H1 (cell line): ENCODE results near the gene C1QTNF7. TPM values are rescaled to one million over a fixed set of nuclear protein-coding genes. Genes with fewer than 3 reads are reported as not detected.

Experiments
- CTCF ChIA-PET: fragments of 300-600 bp; sonication (Branson Sonifier 250); formaldehyde crosslinking; loops from one replicate; lab custom pipeline; 2021; ENCODE audit not compliant: partially characterized antibody; lab: Charles Lee
- POLR2A ChIA-PET: fragments of 300-600 bp; sonication (Branson Sonifier 250); formaldehyde crosslinking; loops from one replicate; lab custom pipeline; 2021; ENCODE audit warnings: inconsistent platforms; ENCODE audit not compliant: partially characterized antibody; lab: Charles Lee
- DNase-seq, 2 experiments: peaks; one replicate each; pipeline versions ENCODE4 v3.0.0 to v3.0.0-alpha.2; 2010 to 2022; ENCODE audit warnings: low spot score in 2 of 2, low read depth in 1 of 2, mixed read lengths in 1 of 2
- FAIRE-seq: peaks from 2 replicates; lab custom pipeline; 2011; peaks lifted over from hg19 to GRCh38; lab: Jason Lieb, UNC
- H2AFZ ChIP-seq: 2 replicates; pipeline ENCODE4 v1.8.1; 2012; ENCODE audit warnings: low read length, inconsistent platforms
- H2AK5ac ChIP-seq: 2 replicates; pipeline ENCODE4 v1.6.1; 2013; ENCODE audit warnings: low read depth, low read length
- H2BK120ac ChIP-seq: replicated peaks from 2 replicates; pipeline ENCODE3; 2013; ENCODE audit warnings: low read depth, low read length, inconsistent platforms
- H2BK12ac ChIP-seq: 2 replicates; pipeline ENCODE4 v1.6.1; 2013; ENCODE audit warnings: low read depth, low read length
- H2BK15ac ChIP-seq: 2 replicates; pipeline ENCODE4 v1.6.1; 2013; ENCODE audit warnings: low read length
- H2BK20ac ChIP-seq: 2 replicates; pipeline ENCODE4 v1.6.1; 2013; ENCODE audit warnings: low read length
- H2BK5ac ChIP-seq: 2 replicates; pipeline ENCODE4 v1.6.1; 2013; ENCODE audit warnings: low read depth, low read length
- H3K14ac ChIP-seq: 2 replicates; pipeline ENCODE4 v1.6.1; 2013; ENCODE audit warnings: inconsistent platforms; ENCODE audit not compliant: insufficient read length
- H3K18ac ChIP-seq: 2 replicates; pipeline ENCODE4 v1.6.1; 2013; ENCODE audit warnings: low read length; ENCODE audit errors: extremely low read depth
- H3K23ac ChIP-seq: 2 replicates; pipeline ENCODE4 v1.6.1; 2013; ENCODE audit warnings: inconsistent platforms; ENCODE audit not compliant: insufficient read length
- H3K23me2 ChIP-seq: 2 replicates; pipeline ENCODE4 v1.6.1; 2013; ENCODE audit warnings: low read depth, low read length
- H3K27ac ChIP-seq: 2 replicates; pipeline ENCODE4 v1.6.1; 2011; ENCODE audit warnings: low read depth, low read length, inconsistent platforms
- H3K27me3 ChIP-seq, 4 experiments: replicated peaks in 1 of 4; 1 replicate in 1 of 4; 2 replicates in 3 of 4; pipeline versions ENCODE4 v1.6.1 to v1.8.1; 2011 to 2013; ENCODE audit warnings: low read length in 3 of 4, mild to moderate bottlenecking in 3 of 4, inconsistent platforms in 2 of 4, mixed read lengths in 2 of 4, moderate library complexity in 1 of 4; ENCODE audit not compliant: control insufficient read depth in 3 of 4, insufficient read depth in 3 of 4; ENCODE audit errors: extremely low read depth in 1 of 4
- H3K36me3 ChIP-seq, 4 experiments: 2 replicates each; pipeline versions ENCODE4 v1.6.1 to v1.8.1; 2011 to 2013; ENCODE audit warnings: mild to moderate bottlenecking in 4 of 4, low read length in 3 of 4, moderate library complexity in 2 of 4, control low read depth in 1 of 4, inconsistent platforms in 1 of 4; ENCODE audit not compliant: insufficient read depth in 4 of 4, control insufficient read depth in 2 of 4
- H3K4ac ChIP-seq: replicated peaks from 2 replicates; pipeline ENCODE3; 2013; ENCODE audit warnings: low read length, low read depth, mixed read lengths, inconsistent platforms; ENCODE audit not compliant: insufficient read length
- H3K4me1 ChIP-seq, 4 experiments: replicated peaks in 1 of 4; 1 replicate in 1 of 4; 2 replicates in 3 of 4; pipeline versions ENCODE4 v1.6.1 to v1.8.1; 2011 to 2013; ENCODE audit warnings: low read length in 3 of 4, inconsistent platforms in 2 of 4, mixed read lengths in 1 of 4; ENCODE audit not compliant: insufficient read depth in 4 of 4, control insufficient read depth in 3 of 4
- H3K4me2 ChIP-seq, 2 experiments: 2 replicates each; pipeline versions ENCODE4 v1.6.1 to v1.8.1; 2011 to 2013; ENCODE audit warnings: low read depth in 2 of 2, low read length in 2 of 2, control low read depth in 1 of 2, inconsistent platforms in 1 of 2, mild to moderate bottlenecking in 1 of 2; ENCODE audit not compliant: insufficient read depth in 1 of 2
- H3K4me3 ChIP-seq, 4 experiments: fragments of 200-600, 300-600 bp in 1 of 4; sonication (generic), shearing (Covaris generic), sonication (Bioruptor Twin) in 1 of 4; 2 replicates each; pipeline versions ENCODE4 v1.5.1 to v1.8.1; 2011 to 2016; ENCODE audit warnings: low read length in 4 of 4, low read depth in 3 of 4, control low read depth in 2 of 4, inconsistent platforms in 2 of 4, mild to moderate bottlenecking in 2 of 4, mixed read lengths in 1 of 4, moderate library complexity in 1 of 4; ENCODE audit not compliant: insufficient read depth in 2 of 4; ENCODE audit errors: extremely low read depth in 1 of 4
- H3K56ac ChIP-seq: replicated peaks from 2 replicates; pipeline ENCODE3; 2013; ENCODE audit warnings: low read depth, mild to moderate bottlenecking, mixed read lengths, low read length, inconsistent platforms; ENCODE audit not compliant: insufficient read length
- H3K79me1 ChIP-seq: 2 replicates; pipeline ENCODE4 v1.6.1; 2013; ENCODE audit warnings: low read depth, low read length, control low read depth
- H3K79me2 ChIP-seq, 2 experiments: 2 replicates each; pipeline versions ENCODE4 v1.6.1 to v1.8.1; 2012 to 2013; ENCODE audit warnings: low read length in 2 of 2, mild to moderate bottlenecking in 2 of 2, inconsistent platforms in 1 of 2; ENCODE audit not compliant: insufficient read depth in 2 of 2, control insufficient read depth in 1 of 2
- H3K9ac ChIP-seq, 4 experiments: replicated peaks in 1 of 4; 1 replicate in 1 of 4; 2 replicates in 3 of 4; pipeline versions ENCODE4 v1.6.1 to v1.8.1; 2011 to 2013; ENCODE audit warnings: low read depth in 3 of 4, low read length in 3 of 4, control low read depth in 2 of 4, mild to moderate bottlenecking in 2 of 4, moderate library complexity in 2 of 4, inconsistent platforms in 1 of 4; ENCODE audit errors: extremely low read depth in 1 of 4
- H3K9me3 ChIP-seq, 2 experiments: 2 replicates each; pipeline versions ENCODE4 v1.6.1 to v1.8.1; 2012 to 2013; ENCODE audit warnings: mild to moderate bottlenecking in 2 of 2, moderate library complexity in 2 of 2, control low read depth in 1 of 2, inconsistent platforms in 1 of 2, low read depth in 1 of 2, low read length in 1 of 2, mixed read lengths in 1 of 2; ENCODE audit not compliant: insufficient read depth in 2 of 2
- H4K20me1 ChIP-seq, 2 experiments: replicated peaks in 1 of 2; 2 replicates each; pipeline versions ENCODE3 to v1.8.1; 2011 to 2013; ENCODE audit warnings: inconsistent platforms in 2 of 2, low read length in 2 of 2, mild to moderate bottlenecking in 1 of 2; ENCODE audit not compliant: insufficient read depth in 2 of 2, control insufficient read depth in 1 of 2
- H4K5ac ChIP-seq: 2 replicates; pipeline ENCODE4 v1.6.1; 2013; ENCODE audit warnings: low read length, low read depth, mixed read lengths, inconsistent platforms; ENCODE audit not compliant: insufficient read length
- H4K8ac ChIP-seq: 2 replicates; pipeline ENCODE4 v1.8.0; 2013; ENCODE audit warnings: mild to moderate bottlenecking, moderate library complexity, low read length, inconsistent platforms; ENCODE audit not compliant: insufficient read depth; ENCODE audit errors: extremely low read depth
- H4K91ac ChIP-seq: replicated peaks from 2 replicates; pipeline ENCODE3; 2013; ENCODE audit warnings: low read length, mixed read lengths, inconsistent platforms; ENCODE audit not compliant: insufficient read length
- GTF2F1 ChIP-seq: IDR thresholded peaks from 2 replicates; pipeline ENCODE4 v1.6.1; 2012; ENCODE audit warnings: low read depth, low read length, improper control_type of control experiment, borderline replicate concordance
- NRF1 ChIP-seq: IDR thresholded peaks from 2 replicates; pipeline ENCODE4 v1.6.1; 2011; ENCODE audit warnings: mild to moderate bottlenecking, low read depth, low read length, improper control_type of control experiment
- WGBS, 2 experiments: shearing (Covaris generic) in 1 of 2; methylation state at CpG; one replicate each; pipeline versions ENCODE4 v1.1.6 to v1.1.7; 2013 to 2015; ENCODE audit warnings: low lambda C conversion rate in 2 of 2, mixed read lengths in 2 of 2, inconsistent platforms in 1 of 2, low coverage in 1 of 2, missing lambda C conversion rate in 1 of 2; ENCODE audit not compliant: insufficient replicate concordance in 2 of 2, insufficient coverage in 1 of 2, insufficient read length in 1 of 2; ENCODE audit errors: extremely low coverage in 1 of 2, missing lambda C conversion rate in 1 of 2; 5-methylcytosine and 5-hydroxymethylcytosine counted together
- polyA plus RNA-seq, 7 experiments: library from polyadenylated mRNA; depleted of rRNA in 3 of 7; stranded (reverse) in 5 of 7; unstranded in 2 of 7; fragments of >200 nt in 5 of 7; fragments of 200-250 nt in 2 of 7; gene quantifications; 1 replicate in 5 of 7; 2 replicates in 1 of 7; 4 replicates in 1 of 7; pipeline versions ENCODE4 v1.2.1 to v1.2.3, GENCODE V29; 2011 to 2013; ENCODE audit warnings: missing spikeins in 2 of 7, mixed read lengths in 2 of 7
- total RNA-seq: library from RNA; stranded (reverse); fragmentation: NEBNext Ultra II Directional; extraction: Animal tissue kit (Norgen Biotek cat#: 25700); gene quantifications from 2 replicates; pipeline ENCODE4 v1.2.1, GENCODE V29; 2021

The C1QTNF7 gene
- total and polyA plus RNA-seq, 2 of the 8 experiments (the other 6 are each of a cell fraction or from before 2014, with no cell fraction given): not detected

DNA sequence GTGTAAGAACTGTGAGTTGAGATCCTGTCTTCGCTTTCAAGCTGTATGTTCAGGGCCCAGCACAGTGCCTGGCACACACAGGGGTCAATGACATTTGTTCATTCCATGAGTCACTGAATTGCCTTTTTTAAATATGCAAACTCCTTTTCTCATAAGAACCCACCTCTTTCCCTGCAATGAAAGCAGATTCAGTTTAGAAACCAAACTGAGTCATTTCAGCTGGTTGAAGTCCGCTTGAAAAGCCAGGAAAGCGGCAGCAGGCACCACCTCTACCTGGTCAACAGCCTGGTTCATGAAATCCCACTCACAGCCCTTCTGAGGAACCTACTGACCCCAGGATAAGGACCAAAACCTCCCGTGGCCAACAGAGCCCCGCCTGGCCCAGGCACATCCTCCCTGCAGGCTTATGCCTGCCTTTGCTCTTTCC, 4.5 kb upstream of the C1QTNF7 start:
- no peak overlapping the region for H3K18ac ChIP-seq
- H3K9me3 ChIP-seq: no peaks in the 10 kb centered on the region
- H2BK12ac ChIP-seq: no peak overlapping the region
- no peak overlapping the region for H4K8ac ChIP-seq
- no peak overlapping the region for H3K4me2 ChIP-seq
- no peak overlapping the region for H3K27ac ChIP-seq
- H3K14ac ChIP-seq: no peak overlapping the region
- DNase-seq (no peak), FAIRE-seq (no peak)
- no peaks in the 10 kb centered on the region for H3K36me3 ChIP-seq
- TF ChIP-seq NRF1 (no peak), GTF2F1 (no peak)
- no peak overlapping the region for H3K23ac ChIP-seq
- no peaks in the 10 kb centered on the region for H3K79me2 ChIP-seq
- no peak overlapping the region for H4K5ac ChIP-seq
- ChIA-PET CTCF (interaction anchor here (3.2 kb wide), 1 partner anchor 27 kb away, joined by 11 read pairs; no protein-coding TSS in a partner anchor), POLR2A (no interaction called here)
- H3K79me1 ChIP-seq: no peaks in the 10 kb centered on the region
- no peaks in the 10 kb centered on the region for H4K20me1 ChIP-seq
- H2AK5ac ChIP-seq: no peak overlapping the region
- 86% methylated on average over 5 of the region's 5 CpGs; no CpG with 5 or more reads in 1 of the 2 experiments for WGBS, 2 experiments
- no peaks in the 10 kb centered on the region for H3K27me3 ChIP-seq
- no peak overlapping the region for H2AFZ ChIP-seq
- no peaks in the 10 kb centered on the region for H3K23me2 ChIP-seq
- H3K4me3 ChIP-seq: no peak overlapping the region
- H4K91ac ChIP-seq: no peak overlapping the region
- H2BK120ac ChIP-seq: no peak overlapping the region
- no peak overlapping the region for H2BK20ac ChIP-seq
- H2BK5ac ChIP-seq: no peak overlapping the region
- 0 out of 7 replicates have a peak, but pooled peaks cover 0 to 2% (median 0%) of the 10 kb centered on the region in 4 experiments for H3K4me1 ChIP-seq
- H2BK15ac ChIP-seq: no peak overlapping the region
- H3K56ac ChIP-seq: no peak overlapping the region
- H3K9ac ChIP-seq: no peak overlapping the region
- H3K4ac ChIP-seq: no peak overlapping the region
